Mucosa of descending colon (tissue), 3 donors: Measurements from ENCODE around the gene VPS26A. TPM values are rescaled to one million over a fixed set of nuclear protein-coding genes. Genes with fewer than 3 reads are reported as not detected.
"Not testable (repeated sequence)": the region's sequence is repeated elsewhere in the genome, so short reads cannot be mapped to it uniquely, and the experiment has no call there.

ENCODE experiments used
- ATAC-seq: fragments of 200-7000 bp; cut with Tn5 transposase; one replicate; pipeline ENCODE4 v1.9.1; 2020; ENCODE audit warnings: mild to moderate bottlenecking, moderate library complexity
- DNase-seq, 3 donors: peaks; one replicate each; pipeline ENCODE4 v3.0.0-alpha.2; 2020
- H3K36me3 ChIP-seq: fragments of 200-600 bp; one replicate; pipeline ENCODE4 v1.8.0; 2021; ENCODE audit warnings: low read depth, mild to moderate bottlenecking
- H3K4me1 ChIP-seq: fragments of 200-600 bp; one replicate; pipeline ENCODE4 v1.8.0; 2021; ENCODE audit warnings: low read depth, mild to moderate bottlenecking
- H3K4me3 ChIP-seq: fragments of 200-600 bp; one replicate; pipeline ENCODE4 v1.8.0; 2021; ENCODE audit warnings: mild to moderate bottlenecking
- H3K9me3 ChIP-seq: fragments of 200-600 bp; one replicate; pipeline ENCODE4 v1.8.0; 2021; ENCODE audit warnings: mild to moderate bottlenecking
- intact Hi-C, 2 donors: fragments of 100-400 bp; cut with DNase I in 1 of 2; cut with micrococcal nuclease in 1 of 2; formaldehyde crosslinking; loops; one replicate each; pipeline versions ENCODE4 v1.11.0 to v1.11.1; 2022; cut with DNase I, micrococcal nuclease
- total RNA-seq, 3 donors: library from RNA; stranded (reverse); fragmentation: NEBNext Ultra II Directional in 2 of 3; extraction: Animal tissue kit (Norgen Biotek cat#: 25700) in 2 of 3; gene quantifications; one replicate each; pipeline versions ENCODE4 v1.2.1 to v1.2.4, GENCODE V29; 2021 to 2023
- TF ChIP-seq, protein P1 (sequence below): fragments of 200-600 bp; IDR thresholded peaks from one replicate; pipeline ENCODE4 v1.8.0; 2022; ENCODE audit warnings: antibody characterized with exemption, mild to moderate bottlenecking
- donor health status: DM: no; HTN: no; CAD: no; lungs with moderate emphysema.
- donor health status: DM: no; HTN: no; CAD: no.
- donor health status: DM: no; HTN: yes; CAD: no.

The VPS26A gene
- total RNA-seq, 3 donors from 2014 or later, result 51.7 to 64.0 (median 61.7) TPM

DNA sequence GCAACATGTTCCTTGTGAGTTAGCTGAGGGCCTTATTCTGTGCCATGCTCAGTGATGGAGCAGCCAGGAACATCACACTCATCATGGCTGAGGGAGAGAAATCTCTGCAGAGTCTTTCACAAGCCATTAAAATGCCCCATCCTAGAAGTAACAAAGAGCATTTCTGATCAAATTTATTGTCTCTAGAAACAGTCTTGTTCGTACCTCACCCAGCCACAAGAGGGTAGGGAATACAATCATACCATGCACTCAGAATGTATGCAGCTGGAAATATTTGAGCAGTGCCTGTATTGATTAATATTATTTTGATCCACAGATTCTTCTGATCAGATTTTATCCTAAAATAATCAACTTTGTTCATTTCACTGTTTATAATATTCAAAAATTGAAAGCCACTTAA lies 17.3 kb downstream of the VPS26A start:
- intact Hi-C loops, result no loop called here
- peaks cover 6% of the 10 kb centered on the region for H3K4me1 ChIP-seq
- TF ChIP-seq, protein P1, sequence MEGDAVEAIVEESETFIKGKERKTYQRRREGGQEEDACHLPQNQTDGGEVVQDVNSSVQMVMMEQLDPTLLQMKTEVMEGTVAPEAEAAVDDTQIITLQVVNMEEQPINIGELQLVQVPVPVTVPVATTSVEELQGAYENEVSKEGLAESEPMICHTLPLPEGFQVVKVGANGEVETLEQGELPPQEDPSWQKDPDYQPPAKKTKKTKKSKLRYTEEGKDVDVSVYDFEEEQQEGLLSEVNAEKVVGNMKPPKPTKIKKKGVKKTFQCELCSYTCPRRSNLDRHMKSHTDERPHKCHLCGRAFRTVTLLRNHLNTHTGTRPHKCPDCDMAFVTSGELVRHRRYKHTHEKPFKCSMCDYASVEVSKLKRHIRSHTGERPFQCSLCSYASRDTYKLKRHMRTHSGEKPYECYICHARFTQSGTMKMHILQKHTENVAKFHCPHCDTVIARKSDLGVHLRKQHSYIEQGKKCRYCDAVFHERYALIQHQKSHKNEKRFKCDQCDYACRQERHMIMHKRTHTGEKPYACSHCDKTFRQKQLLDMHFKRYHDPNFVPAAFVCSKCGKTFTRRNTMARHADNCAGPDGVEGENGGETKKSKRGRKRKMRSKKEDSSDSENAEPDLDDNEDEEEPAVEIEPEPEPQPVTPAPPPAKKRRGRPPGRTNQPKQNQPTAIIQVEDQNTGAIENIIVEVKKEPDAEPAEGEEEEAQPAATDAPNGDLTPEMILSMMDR, result no peak
- H3K4me3 ChIP-seq, result no peak overlapping the region
- DNase-seq (no peak), ATAC-seq (no peak)
- no peaks in the 10 kb centered on the region for H3K9me3 ChIP-seq
- no peaks in the 10 kb centered on the region for H3K36me3 ChIP-seq

DNA sequence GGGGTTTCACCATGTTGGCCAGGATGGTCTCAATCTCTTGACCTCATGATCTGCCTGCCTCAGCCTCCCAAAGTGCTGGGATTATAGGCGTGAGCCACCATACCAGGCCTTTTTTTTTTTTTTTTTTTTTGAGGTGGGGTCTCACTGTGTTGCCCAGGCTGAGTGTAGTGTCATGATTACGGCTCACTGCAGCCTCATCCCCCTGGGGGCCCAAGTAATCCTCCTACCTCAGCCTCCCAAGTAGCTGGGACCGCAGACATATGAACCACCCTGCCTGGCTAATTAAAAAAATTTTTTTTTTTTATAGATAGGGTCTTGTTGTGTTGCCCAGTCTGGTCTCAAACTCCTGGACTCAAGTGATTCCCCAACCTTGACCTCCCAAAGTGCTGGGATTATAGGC lies 18.1 kb downstream of the VPS26A start:
- DNase-seq, H3K36me3 ChIP-seq, H3K4me3 ChIP-seq, intact Hi-C loops, H3K4me1 ChIP-seq, ATAC-seq, H3K9me3 ChIP-seq: not testable (repeated sequence)

DNA sequence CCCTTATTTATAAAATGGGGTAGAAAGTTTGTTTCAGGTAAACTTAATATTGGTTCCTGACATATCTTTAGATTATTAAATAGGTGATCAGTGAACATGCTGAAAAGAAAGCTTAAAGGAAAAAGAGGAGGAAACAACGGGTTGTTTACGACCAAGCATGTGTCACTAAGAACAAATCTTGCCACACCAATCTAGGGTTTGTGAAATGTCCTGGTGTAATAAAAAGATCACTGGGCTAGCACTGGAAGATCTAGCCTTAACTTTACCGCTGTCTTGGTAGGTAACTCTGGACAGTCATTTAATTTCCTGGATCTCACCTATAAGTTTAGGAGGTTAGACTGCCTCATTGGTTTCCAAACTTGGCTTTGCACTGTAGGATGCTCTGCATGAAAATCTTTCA lies 19.0 kb downstream of the VPS26A start:
- peak; percentile 95 for ATAC-seq
- intact Hi-C loops, result no loop called here
- no peak for DNase-seq

DNA sequence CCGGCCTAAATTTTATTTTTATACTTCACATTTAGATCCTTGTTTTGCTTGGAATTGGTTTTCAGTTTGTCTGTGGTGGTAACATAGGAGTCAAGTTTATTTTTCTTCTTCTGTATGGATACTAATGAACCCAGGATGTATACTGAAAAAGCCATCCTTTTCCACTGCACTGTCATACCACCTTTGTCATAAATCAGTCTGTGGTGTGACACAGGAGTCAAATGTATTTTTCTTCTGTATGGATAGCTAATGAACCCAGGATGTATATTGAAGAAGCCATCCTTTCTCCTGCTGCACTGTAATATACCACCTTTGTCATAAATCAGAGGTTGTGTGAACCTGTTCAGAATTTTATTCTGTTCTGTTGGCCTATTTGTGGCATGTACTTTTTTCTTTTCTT lies 21.4 kb downstream of the VPS26A start:
- no peaks in the 10 kb centered on the region for H3K36me3 ChIP-seq
- TF ChIP-seq, protein P1, result no peak
- H3K9me3 ChIP-seq, result no peaks in the 10 kb centered on the region
- DNase-seq, result no peak
- intact Hi-C loops, result no loop called here
- H3K4me3 ChIP-seq, result no peak overlapping the region
- peaks cover 6% of the 10 kb centered on the region for H3K4me1 ChIP-seq
- no peak for ATAC-seq

More for the DNA sequence above, 19.0 kb downstream of the VPS26A start:
- Histone ChIP-seq H3K4me3 (no peak overlapping the region), H3K4me1 (peaks cover 6% of the 10 kb centered on the region), H3K9me3 (no peaks in the 10 kb centered on the region), H3K36me3 (no peaks in the 10 kb centered on the region)
- TF ChIP-seq, protein P1, result no peak

DNA sequence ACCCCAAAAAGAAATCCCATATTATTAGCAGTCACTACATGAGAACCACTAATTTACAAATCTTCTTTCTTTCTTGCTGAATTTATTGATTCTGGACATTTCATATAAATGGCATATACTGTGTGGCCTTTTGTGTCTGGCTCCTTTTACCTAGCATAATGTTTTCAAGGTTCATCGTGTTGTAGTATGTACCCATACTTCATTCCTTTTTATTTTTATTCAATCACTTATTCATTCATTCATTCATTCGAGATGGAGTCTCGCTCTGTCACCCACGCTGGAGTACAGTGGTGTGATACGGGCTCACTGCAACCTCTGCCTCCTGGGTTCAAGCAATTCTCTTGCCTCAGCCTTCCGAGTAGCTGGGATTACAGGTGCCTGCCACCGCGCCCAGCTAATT lies 21.9 kb downstream of the VPS26A start:
- Histone ChIP-seq H3K4me3 (no peak overlapping the region), H3K4me1 (peaks cover 6% of the 10 kb centered on the region), H3K36me3 (no peaks in the 10 kb centered on the region), H3K9me3 (no peaks in the 10 kb centered on the region)
- DNase-seq (no peak), ATAC-seq (no peak)
- intact Hi-C loops, result no loop called here
- TF ChIP-seq, protein P1, result no peak

DNA sequence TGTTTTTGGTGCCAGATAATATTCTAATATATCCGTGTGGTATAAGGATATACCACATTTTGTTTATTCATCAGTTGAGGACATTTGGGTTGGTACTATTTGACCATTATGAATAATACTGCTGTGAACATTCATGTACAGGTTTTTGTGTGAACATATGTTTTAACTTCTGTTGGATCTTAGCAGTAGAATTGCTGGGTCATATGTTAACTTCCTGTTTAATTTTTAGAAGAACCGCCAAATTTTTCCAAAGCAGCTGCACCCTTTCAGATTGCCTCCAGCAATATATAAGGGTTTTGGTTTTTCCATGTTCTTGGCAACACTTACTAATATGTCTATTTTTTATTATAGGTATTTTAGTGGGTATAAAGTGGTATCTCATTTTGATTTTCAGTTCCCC lies 22.8 kb downstream of the VPS26A start:
- no peaks in the 10 kb centered on the region for H3K36me3 ChIP-seq

More for the DNA sequence above, 22.8 kb downstream of the VPS26A start:
- peaks cover 6% of the 10 kb centered on the region for H3K4me1 ChIP-seq
- DNase-seq, result no peak
- H3K9me3 ChIP-seq, result no peaks in the 10 kb centered on the region
- ATAC-seq, result no peak
- intact Hi-C loops, result no loop called here
- TF ChIP-seq, protein P1, result no peak
- no peak overlapping the region for H3K4me3 ChIP-seq
